COLO668 (cell line): ENCODE measurements around the gene HTR4.

Experiments
- DNase-seq: peaks from one replicate; lab custom pipeline; 2025; ENCODE audit not compliant: unreplicated experiment; lab: John Stamatoyannopoulos, UW

HTR4 gene

GRCh38 chr5:148665431-148665830 is 11.1 kb upstream of the HTR4 start:
- no peak for DNase-seq

- DNase-seq = no peak
Observed at GRCh38 chr5:148663509-148663908, 9.2 kb upstream of the HTR4 start.

GRCh38 chr5:148660346-148660660 is 6.0 kb upstream of the HTR4 start:
- no peak for DNase-seq

- no peak for DNase-seq
Observed at GRCh38 chr5:148659641-148660345, 5.5 kb upstream of the HTR4 start.

GRCh38 chr5:148653291-148653835 is 964 bp downstream of the HTR4 start:
- DNase-seq = no peak

- no peak for DNase-seq
Observed at GRCh38 chr5:148651528-148651927, 2.8 kb downstream of the HTR4 start.

- DNase-seq = no peak
Observed at GRCh38 chr5:148645527-148645926, 8.8 kb downstream of the HTR4 start.

- no peak for DNase-seq
Observed at GRCh38 chr5:148641735-148642134, 12.6 kb downstream of the HTR4 start.

- no peak for DNase-seq
Observed at GRCh38 chr5:148640471-148640870, 13.9 kb downstream of the HTR4 start.

GRCh38 chr5:148639081-148639480 is 15.2 kb downstream of the HTR4 start:
- DNase-seq = no peak

GRCh38 chr5:148636353-148636752 is 18.0 kb downstream of the HTR4 start:
- DNase-seq = no peak

GRCh38 chr5:148635321-148636083 is 18.8 kb downstream of the HTR4 start:
- no peak for DNase-seq

- DNase-seq = no peak
Observed at GRCh38 chr5:148633067-148633377, 21.3 kb downstream of the HTR4 start.

- DNase-seq = no peak
Observed at GRCh38 chr5:148632255-148633066, 21.9 kb downstream of the HTR4 start.

GRCh38 chr5:148626986-148627385 is 27.3 kb downstream of the HTR4 start:
- no peak for DNase-seq

GRCh38 chr5:148626081-148626613 is 28.2 kb downstream of the HTR4 start:
- no peak for DNase-seq

- no peak for DNase-seq
Observed at GRCh38 chr5:148625250-148625649, 29.1 kb downstream of the HTR4 start.

GRCh38 chr5:148623741-148624140 is 30.6 kb downstream of the HTR4 start:
- DNase-seq = no peak

GRCh38 chr5:148623101-148623500 is 31.2 kb downstream of the HTR4 start:
- no peak for DNase-seq

- no peak for DNase-seq
Observed at GRCh38 chr5:148620696-148621095, 33.6 kb downstream of the HTR4 start.

GRCh38 chr5:148620091-148620490 is 34.2 kb downstream of the HTR4 start:
- no peak for DNase-seq

GRCh38 chr5:148619484-148619883 is 34.8 kb downstream of the HTR4 start:
- no peak for DNase-seq
